Retinal pigment epithelial cell (primary cell): ENCODE data around the gene RAP1GAP.

Experiments
- DNase-seq: peaks from one replicate; pipeline ENCODE4 v3.0.0-alpha.2; 2010; ENCODE audit warnings: low read depth
- H3K4me3 ChIP-seq: 2 replicates; pipeline ENCODE4 v1.5.1; 2011; ENCODE audit warnings: mild to moderate bottlenecking, low read length, control low read depth, moderate library complexity
- CTCF ChIP-seq: conservative IDR thresholded peaks from 2 replicates; pipeline ENCODE4 v1.5.1; 2011; ENCODE audit warnings: low read depth, low read length, control low read depth, inconsistent platforms

Gene RAP1GAP

DNA sequence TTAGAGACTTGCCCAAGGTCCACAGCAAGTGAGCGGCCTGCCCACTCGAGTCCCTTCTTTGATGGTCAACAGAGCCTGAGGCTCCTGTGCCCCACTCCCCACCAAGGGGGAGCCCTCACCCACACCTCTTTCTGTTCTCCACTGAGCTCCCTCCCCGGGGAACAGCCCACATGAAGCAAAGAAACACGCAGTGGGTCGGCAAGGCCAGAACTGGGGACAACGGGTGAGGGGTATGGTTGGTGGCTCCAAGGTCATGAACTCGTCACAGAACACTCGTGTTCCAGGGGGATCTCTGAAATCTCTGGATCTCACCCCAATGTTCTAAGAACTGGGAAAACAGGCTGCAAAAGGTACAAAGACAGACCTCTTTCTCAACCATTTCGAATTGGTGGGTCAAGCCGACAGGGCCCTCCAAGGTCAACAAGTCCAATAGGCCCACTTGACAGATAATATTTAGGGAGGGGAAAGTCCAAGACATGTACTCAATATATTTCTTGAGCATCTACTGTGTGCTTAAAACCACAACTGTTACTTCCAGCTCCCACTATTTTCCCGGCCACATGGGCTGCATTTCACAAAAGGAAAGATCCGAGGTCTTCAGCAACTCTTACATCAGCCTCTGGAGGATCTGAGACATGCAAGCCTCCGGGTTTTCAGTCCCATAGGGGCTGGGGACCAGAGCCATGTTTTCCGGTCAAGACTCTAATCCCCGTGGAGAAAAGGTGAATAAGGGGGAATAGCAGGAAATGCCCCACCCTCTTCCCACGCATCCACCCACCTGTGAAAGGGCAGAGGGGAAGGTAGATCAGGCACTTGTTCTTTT lies 1.1 kb upstream of the RAP1GAP start:
- DNase-seq = no peak
- no peak overlapping the region for H3K4me3 ChIP-seq
- peak; percentile 0 for TF ChIP-seq CTCF

DNA sequence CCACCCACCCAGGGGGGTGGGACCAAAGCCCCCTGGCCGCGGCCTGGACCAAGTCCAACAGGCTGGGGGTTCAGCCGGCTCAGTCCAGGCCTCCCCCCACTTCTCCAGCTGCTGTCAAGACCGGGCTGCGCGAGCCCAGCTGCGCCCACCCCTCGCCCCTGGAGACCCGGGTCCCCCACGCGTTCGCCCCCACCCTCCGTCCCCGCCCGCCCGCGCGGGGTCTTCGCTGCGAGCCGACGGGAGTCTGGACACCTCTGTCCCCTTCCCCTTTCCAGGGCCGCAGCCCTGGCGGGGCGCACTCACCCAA lies 253 bp downstream of the RAP1GAP start:
- no peak for DNase-seq
- peak overlapping the region; percentile 15 for H3K4me3 ChIP-seq
- no peak for TF ChIP-seq CTCF

- no peak overlapping the region for H3K4me3 ChIP-seq
- TF ChIP-seq CTCF = peak; percentile 18
Observed at GRCh38 chr1:21668232-21668950, 766 bp downstream of the RAP1GAP start.

DNA sequence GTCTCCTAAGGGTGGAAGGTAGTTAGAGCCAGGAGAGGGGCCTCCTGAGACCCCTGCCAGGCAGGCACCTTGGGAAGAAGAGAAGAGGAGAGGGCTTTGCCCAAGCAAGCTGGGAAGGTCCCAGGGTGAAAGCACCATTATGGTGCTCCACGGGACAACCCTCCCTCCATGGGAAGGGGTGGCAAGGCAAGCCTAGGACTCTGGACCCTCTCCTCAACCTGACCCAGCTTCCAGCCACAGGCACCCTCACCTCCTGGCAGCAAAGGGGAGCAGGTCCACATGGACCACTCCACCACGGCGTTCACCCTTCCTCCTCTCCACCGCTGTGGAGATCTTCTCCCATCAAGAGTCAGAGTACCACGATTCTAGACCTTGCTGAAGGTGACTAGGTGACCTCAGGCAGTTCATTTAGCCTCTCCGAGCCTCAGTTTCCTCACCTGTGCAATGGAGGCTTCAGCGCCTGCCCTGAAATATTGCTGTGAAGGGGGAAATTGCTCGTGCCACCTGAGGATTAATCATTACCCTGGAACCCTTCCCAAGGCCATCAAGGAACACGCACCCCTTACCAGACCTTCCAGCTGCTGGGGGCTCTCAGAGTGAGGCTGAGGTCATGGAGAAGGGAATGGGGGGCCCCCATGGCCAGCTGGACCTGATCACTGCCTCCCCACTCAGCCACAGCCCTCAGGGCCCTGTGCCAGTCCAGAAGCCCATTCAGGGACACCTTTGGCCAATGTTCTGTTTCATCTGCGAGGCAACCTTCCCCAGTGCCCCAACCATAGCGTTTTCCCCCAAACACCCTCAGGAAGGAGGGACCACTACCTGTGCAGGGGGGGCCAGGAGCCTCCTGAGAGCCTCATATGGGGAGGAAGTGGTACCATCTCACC lies 1.6 kb downstream of the RAP1GAP start:
- no peak for DNase-seq
- H3K4me3 ChIP-seq = no peak overlapping the region
- no peak for TF ChIP-seq CTCF

More at GRCh38 chr1:21668232-21668950, 766 bp downstream of the RAP1GAP start:
- no peak for DNase-seq

DNA sequence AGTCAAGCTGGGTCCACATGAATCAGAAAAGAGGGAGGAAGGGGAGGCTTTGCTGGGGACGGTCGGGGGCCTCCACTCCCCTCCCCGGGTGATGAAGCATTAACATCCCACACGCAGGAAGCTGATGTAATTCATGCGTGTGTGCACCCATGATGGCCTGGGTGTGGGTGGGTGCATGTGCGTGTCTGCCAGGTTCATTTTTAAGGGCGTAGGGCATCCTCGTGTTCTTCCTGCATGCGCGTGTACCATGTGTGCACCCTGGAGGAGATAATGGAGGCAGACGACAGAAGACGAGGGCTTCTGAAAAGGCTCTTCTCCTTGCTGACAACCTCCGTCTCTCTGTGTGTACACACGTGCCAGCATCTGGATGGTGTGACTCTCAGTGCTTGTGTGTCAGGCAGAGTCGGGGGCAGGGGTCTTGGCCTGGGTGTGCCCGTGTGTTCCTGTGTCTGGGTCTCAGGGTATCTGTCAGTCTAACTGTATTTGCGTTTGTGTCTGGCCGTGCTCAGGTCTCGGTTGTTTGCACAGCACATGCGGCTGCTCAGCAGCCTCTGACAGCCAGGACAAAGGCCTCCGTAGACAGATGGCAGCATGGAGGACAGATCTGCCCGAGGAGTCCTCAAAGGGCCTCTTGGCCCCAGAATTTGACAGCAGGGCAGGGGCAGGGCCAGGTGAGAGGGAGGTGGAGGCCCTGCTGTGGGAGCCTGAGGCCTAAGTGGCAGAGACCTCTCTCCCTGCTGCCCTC lies 2.4 kb downstream of the RAP1GAP start:
- DNase-seq = no peak
- TF ChIP-seq CTCF = no peak
- no peak overlapping the region for H3K4me3 ChIP-seq

GRCh38 chr1:21665711-21666575 lies 3.2 kb downstream of the RAP1GAP start:
- no peak overlapping the region for H3K4me3 ChIP-seq
- no peak for TF ChIP-seq CTCF
- no peak for DNase-seq
